ENCODE measurements around the gene EARS2. TPM values are rescaled to one million over a fixed set of nuclear protein-coding genes. Genes with fewer than 3 reads are reported as not detected.

EARS2 gene
- total RNA-seq, result 26.8 and 32.6 TPM in 2 replicates

DNA sequence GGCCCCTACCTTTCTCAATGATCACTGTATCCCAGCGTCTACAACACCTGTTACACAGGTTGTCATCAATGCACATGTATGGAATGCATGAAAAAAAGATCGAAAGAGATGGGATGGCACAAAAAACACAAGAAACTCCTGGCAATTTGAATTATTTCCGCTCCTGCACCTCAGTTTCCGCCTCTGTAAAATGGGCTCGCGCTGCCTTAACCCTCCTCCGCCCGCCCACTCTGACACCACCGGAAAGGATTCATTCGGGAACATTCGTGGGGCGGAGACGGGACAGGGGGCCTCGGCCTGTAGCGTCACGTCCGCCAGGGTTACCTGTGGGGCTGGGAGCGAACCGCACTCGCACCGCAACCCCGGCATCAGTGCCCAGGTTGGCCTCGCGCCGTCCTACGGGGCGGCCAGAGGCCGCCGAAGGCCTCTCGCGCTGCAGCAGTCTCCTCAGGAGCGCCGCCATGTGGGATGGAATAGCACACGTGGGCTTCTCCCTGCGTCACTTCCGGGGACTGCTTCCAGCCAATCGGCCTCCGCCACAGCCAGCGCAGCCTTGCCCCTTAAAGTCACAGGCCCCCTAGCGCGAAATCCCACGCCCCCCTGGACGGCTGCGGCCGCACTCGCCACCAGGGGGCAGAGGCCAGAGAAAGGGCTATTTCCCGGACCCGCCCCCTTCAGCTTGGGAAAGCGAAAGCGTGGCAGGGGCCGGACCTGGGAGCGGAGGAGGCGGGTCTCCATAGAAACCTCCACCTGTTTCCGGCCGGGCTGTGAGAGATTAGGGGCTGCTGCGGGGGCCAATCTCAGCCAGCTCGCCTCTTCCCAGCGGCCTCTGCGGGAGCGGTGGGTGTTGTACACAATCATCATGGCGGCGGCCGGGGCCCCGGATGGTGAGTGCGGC lies at the start of gene EARS2, which contains the start of gene UBFD1:
TSS of gene EARS2 (minus strand) at position 470 of the 898 bp plus-strand sequence. CDS start at position 463, 7 bp downstream.
TSS of gene UBFD1 (plus strand) at position 847 of the 898 bp plus-strand sequence. CDS start at position 863, 16 bp downstream.
- Histone ChIP-seq H3K36me3 (ENCODE audit: insufficient read depth, low read length) (peaks cover 39% of the 10 kb centered on the region), H3K9me3 (ENCODE audit: low read depth, low read length) (no peaks in the 10 kb centered on the region), H3K4me1 (ENCODE audit: insufficient read depth, low read length) (peaks cover 18% of the 10 kb centered on the region), H4K20me1 (ENCODE audit: insufficient read depth, low read length) (peaks cover 16% of the 10 kb centered on the region), H3K79me2 (ENCODE audit: insufficient read depth, low read length) (peaks cover 64% of the 10 kb centered on the region), H3K27ac (ENCODE audit: low read depth, low read length) (peak within 1 kb of the TSS; percentile 92), H3K4me2 (ENCODE audit: insufficient read depth, low read length) (peak within 1 kb of the TSS; percentile 89), H2AFZ (ENCODE audit: low read length) (peak within 1 kb of the TSS; percentile 90), H3K27me3 (ENCODE audit: insufficient read depth, low read length) (no peaks in the 10 kb centered on the region), H3K4me3 (ENCODE audit: insufficient read depth, low read length) (peak within 1 kb of the TSS; percentile 85)
- TF ChIP-seq, protein P1, sequence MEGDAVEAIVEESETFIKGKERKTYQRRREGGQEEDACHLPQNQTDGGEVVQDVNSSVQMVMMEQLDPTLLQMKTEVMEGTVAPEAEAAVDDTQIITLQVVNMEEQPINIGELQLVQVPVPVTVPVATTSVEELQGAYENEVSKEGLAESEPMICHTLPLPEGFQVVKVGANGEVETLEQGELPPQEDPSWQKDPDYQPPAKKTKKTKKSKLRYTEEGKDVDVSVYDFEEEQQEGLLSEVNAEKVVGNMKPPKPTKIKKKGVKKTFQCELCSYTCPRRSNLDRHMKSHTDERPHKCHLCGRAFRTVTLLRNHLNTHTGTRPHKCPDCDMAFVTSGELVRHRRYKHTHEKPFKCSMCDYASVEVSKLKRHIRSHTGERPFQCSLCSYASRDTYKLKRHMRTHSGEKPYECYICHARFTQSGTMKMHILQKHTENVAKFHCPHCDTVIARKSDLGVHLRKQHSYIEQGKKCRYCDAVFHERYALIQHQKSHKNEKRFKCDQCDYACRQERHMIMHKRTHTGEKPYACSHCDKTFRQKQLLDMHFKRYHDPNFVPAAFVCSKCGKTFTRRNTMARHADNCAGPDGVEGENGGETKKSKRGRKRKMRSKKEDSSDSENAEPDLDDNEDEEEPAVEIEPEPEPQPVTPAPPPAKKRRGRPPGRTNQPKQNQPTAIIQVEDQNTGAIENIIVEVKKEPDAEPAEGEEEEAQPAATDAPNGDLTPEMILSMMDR (IDR thresholded peaks at IDR 0.05; ENCODE audit: extremely low read depth, low read depth, low read length), result peak; percentile 93
- DNase-seq (ENCODE audit: insufficient read length, low spot score, missing footprints), result peak; percentile 98

DNA sequence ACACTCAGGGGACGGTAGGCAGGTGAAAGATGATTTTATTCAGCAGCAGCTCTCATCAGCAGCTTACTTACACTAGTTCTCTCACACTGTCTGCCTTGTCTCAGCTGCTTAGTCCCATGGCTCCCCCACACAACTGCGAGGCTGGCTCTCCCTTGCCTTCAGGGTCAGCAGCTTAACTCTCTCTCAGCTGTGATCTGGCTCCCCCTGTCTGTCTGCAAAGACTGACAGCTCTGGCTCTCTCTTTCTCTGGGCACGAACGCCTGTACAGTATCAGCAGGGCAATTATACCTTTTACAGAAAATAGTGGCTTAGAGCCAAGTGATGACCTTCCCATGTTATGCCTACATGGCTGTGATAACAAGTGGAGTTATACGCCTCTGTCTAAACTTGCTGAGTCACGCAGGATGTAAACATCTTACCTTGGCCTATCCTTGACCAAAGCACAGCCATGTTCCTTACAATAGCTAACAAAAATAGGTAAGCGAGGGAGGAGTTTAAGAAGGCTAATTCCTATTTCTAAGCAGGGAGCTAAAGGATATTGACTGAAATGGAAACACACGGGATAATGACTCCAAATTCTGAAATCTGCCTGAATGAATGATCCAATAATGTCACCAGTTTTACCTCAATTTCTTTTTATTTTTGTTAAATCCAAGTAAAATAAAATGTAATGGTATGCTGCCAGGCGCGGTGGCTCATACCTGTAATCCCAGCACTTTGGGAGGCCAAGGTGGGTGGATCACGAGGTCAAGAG lies 40.0 kb upstream of the EARS2 start:
- H4K20me1 ChIP-seq (ENCODE audit: insufficient read depth, low read length), result peaks cover 19% of the 10 kb centered on the region
- H3K27me3 ChIP-seq (ENCODE audit: insufficient read depth, low read length), result no peaks in the 10 kb centered on the region
- H3K4me3 ChIP-seq (ENCODE audit: insufficient read depth, low read length), result no peak overlapping the region
- H3K9me3 ChIP-seq (ENCODE audit: low read depth, low read length), result no peaks in the 10 kb centered on the region
- H3K4me2 ChIP-seq (ENCODE audit: insufficient read depth, low read length), result no peak overlapping the region
- DNase-seq (ENCODE audit: insufficient read length, low spot score, missing footprints), result no peak
- peaks cover 22% of the 10 kb centered on the region for H3K36me3 ChIP-seq (ENCODE audit: insufficient read depth, low read length)
- H2AFZ ChIP-seq (ENCODE audit: low read length), result peak overlapping the region; percentile 94
- peaks cover 37% of the 10 kb centered on the region for H3K79me2 ChIP-seq (ENCODE audit: insufficient read depth, low read length)
- TF ChIP-seq, protein P1 (IDR thresholded peaks at IDR 0.05; ENCODE audit: extremely low read depth, low read depth, low read length), result peak; percentile 40
- H3K4me1 ChIP-seq (ENCODE audit: insufficient read depth, low read length), result peaks cover 8% of the 10 kb centered on the region
- H3K27ac ChIP-seq (ENCODE audit: low read depth, low read length), result peak overlapping the region; percentile 67

DNA sequence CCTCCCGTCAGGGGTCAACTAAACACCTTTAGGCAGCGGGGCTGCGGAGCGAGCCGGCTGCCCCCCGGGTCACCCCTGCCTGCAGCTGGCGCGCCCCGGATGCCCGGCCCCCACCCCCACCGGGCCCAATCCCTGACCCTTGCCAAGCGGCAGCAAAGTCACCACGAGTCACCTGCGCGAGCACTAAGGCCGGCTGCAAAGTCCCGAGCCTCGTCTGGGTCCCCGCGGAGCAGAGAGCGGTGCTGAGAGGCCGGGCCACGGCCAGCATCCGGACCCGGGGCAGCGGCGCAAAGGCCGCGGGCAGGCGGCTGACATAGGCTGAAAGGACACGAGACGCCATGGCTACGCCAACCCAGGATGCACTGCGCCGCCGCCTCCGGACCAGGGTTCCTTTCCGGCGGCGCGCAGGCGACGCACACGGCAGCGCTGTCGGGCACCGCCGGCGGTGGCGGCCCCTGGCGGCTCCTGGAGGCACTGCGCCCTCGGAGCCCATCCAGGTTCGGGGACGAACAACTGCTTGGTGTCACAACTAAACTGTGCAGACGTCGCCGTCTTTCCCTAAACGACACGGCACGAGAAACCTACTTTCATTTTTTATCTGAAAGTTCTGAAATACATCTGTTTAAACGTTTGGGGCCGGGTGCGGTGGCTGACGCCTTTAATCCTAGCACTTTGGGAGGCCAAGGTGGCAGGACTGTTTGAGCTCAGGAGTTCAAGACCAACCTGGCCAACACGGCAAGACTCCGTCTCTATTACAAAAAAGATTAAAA lies 39.0 kb upstream of the EARS2 start, which contains the start of gene NDUFAB1:
TSS of gene NDUFAB1 (minus strand) at position 366 of the 770 bp plus-strand sequence. CDS start at position 340, 26 bp downstream.
- peak; percentile 98 for DNase-seq (ENCODE audit: insufficient read length, low spot score, missing footprints)
- Histone ChIP-seq H3K27ac (ENCODE audit: low read depth, low read length) (peak within 1 kb of the TSS; percentile 67), H3K4me2 (ENCODE audit: insufficient read depth, low read length) (peak within 1 kb of the TSS; percentile 81), H3K27me3 (ENCODE audit: insufficient read depth, low read length) (no peaks in the 10 kb centered on the region), H3K36me3 (ENCODE audit: insufficient read depth, low read length) (peaks cover 27% of the 10 kb centered on the region), H3K4me3 (ENCODE audit: insufficient read depth, low read length) (peak within 1 kb of the TSS; percentile 89), H2AFZ (ENCODE audit: low read length) (peak within 1 kb of the TSS; percentile 94), H4K20me1 (ENCODE audit: insufficient read depth, low read length) (peaks cover 28% of the 10 kb centered on the region), H3K9me3 (ENCODE audit: low read depth, low read length) (no peaks in the 10 kb centered on the region), H3K4me1 (ENCODE audit: insufficient read depth, low read length) (peaks cover 8% of the 10 kb centered on the region), H3K79me2 (ENCODE audit: insufficient read depth, low read length) (peaks cover 48% of the 10 kb centered on the region)
- TF ChIP-seq, protein P1 (IDR thresholded peaks at IDR 0.05; ENCODE audit: extremely low read depth, low read depth, low read length), result peak; percentile 93
